HG03521 (cell line): ENCODE results near the gene JPH3.

Experiments
- ATAC-seq: cut with Tn5 transposase; IDR thresholded peaks from one replicate; pipeline ENCODE4 v1.9.1; 2021; ENCODE audit warnings: mild to moderate bottlenecking, moderate library complexity; ENCODE audit not compliant: unreplicated experiment

JPH3 gene

GRCh38 chr16:87598431-87598830 is 3.9 kb upstream of the JPH3 start:
- ATAC-seq, result no peak

DNA sequence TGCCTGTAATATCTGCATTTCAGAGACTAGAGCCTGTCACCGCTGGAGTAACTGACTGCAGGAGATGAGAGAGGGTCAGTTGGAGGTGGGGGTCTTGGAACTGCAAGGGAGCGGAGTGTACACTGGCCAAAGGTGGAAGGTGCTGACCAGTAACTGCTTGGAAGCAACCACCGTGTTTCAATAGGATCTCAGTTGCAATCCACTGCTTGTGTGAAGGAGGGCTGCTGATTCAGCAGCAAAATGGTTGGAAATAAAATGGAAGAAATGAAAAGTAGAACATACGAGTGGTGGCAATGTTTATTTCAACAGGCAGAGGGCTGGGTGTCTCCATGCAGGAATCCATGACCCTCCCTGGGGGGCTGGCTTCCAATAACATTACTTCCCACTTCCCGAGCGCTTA is 2.1 kb upstream of the JPH3 start:
- no peak for ATAC-seq

GRCh38 chr16:87601401-87601981 is 817 bp upstream of the JPH3 start:
- ATAC-seq, result no peak

GRCh38 chr16:87602821-87603683 is 744 bp downstream of the JPH3 start:
- ATAC-seq, result no peak

DNA sequence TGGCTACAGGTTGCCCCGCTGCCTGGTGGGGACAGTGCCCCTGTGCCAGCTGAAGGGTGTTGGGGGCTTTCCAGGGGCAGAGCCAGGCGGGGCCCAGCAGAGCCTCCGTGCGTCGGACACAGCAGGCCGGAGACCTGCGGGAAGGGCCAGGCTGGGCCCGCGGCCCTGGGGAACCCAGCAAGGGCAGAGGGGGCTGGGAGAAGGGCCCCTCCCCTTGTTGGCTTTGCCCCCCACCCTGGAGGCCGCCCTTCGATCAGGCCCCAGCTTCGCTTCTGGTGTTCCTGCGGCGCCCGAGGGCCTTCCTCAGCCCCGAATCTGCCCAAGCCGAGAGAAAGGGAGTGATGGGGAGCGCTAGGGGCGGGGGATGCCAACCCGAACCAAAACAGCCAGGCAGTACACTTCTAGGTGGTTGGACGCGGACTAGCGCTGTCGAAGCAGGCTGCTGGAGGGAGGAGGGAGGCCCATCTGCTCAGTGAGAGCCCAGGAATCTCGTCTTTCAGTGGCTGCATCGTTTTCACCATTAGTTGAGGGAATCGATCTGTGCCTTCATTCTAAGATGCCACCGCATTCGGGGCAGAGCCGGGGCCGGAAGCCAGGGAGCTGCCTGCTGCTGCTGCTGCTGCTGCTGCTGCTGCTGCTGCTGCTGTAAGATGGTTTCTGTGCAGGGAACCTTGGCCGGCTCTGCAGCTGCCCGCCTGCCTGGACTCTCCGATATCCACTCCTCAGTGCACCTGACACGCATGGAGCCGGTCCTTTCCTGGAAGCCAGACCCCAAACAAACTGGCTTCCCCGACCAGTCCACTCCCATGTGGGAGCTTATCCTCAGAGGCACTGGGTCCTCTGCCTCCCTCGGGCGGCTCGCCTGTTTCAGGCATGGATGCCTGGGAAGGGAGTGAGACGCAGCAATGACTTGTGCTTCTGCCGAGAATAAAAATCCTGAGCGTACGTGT is 1.7 kb downstream of the JPH3 start:
- ATAC-seq, result no peak

DNA sequence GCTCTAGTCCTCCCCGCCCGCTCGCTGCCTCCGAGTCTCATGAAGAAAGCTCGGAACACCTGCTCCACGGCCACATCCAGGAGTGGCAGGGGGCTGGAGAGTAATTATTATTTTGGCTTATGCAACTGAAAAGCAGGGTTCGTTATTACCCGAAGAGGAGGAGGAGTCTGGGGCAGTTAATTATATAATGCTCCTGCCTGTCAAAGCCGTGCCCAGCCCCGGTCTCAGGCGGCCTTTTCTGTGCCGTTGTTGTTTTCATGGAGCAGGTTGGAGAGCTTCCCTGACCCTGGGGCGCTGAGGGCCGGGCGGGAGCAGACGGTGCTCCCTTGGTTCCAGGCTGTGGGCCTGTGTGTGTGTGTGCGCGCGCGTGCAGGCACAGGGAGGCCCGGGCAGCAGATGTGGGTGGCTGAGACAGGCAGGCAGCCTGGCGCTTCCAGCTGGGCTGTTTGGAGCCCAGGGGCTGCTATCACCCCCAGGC is 2.4 kb downstream of the JPH3 start:
- no peak for ATAC-seq

DNA sequence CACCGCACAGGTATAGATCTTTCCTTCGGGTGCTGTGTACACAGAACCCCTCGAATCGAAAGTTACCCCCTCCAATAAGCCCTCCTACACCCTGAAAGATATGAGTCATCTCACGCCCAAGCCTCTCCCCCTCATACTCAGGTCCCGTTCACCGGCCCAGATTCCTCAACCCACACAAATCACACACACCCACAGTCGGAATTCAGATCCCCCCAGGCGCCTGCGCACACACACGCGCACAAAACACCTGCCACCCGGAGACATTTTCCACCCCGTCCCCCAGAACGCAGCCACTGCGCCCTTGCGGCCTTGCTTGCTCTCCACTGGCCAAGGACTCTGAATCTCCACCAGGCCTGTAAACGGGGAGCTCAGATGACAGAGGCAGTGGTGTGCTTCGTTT is 4.9 kb downstream of the JPH3 start:
- ATAC-seq, result no peak

DNA sequence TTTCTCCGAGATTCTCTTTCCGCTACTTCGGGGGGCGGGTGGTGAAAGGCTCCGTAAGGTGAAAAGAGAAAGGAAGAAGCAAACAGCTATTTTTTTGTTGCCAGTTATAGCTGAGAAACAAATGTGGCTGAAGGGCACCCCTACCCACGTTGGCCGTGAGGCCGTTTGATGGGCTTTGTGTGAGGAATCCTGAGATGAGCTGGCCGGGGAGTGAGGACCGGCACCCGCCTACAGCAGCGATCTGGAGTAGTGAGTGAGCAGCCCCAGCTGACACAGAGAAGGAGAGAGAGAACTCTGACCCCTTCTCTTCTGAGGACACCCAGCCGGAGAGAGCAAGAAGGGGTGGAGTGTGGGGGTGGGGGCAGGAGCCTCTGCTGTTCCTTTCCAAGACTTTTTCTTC is 5.6 kb downstream of the JPH3 start:
- no peak for ATAC-seq

GRCh38 chr16:87608400-87608985 is 6.2 kb downstream of the JPH3 start:
- ATAC-seq, result no peak

GRCh38 chr16:87610026-87610425 is 7.7 kb downstream of the JPH3 start:
- no peak for ATAC-seq

- ATAC-seq, result no peak
These were observed 9.1 kb downstream of the JPH3 start for GRCh38 chr16:87611456-87611855.

GRCh38 chr16:87613961-87614360 is 11.7 kb downstream of the JPH3 start:
- ATAC-seq, result no peak

DNA sequence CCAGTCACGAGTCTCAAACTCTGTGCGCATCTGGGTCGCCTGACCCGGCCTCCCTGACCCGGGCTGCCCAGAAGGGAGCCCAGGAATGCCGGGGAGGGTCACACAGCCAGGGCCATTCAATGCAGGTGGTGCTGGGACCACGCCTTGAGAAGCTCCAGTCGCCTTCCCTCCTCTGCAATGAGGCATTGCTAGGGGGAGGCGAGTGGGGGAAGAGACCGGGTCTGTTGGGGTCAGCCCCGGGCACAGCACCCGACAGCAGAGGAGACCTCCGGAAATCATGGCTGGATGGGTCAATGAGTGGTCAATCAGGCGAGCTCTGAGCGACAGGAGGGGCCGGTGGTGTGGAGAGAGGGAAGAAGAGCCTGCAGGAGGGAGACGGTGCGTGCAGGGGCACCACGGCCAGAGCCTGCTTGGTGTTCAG is 13.3 kb downstream of the JPH3 start:
- ATAC-seq, result no peak

DNA sequence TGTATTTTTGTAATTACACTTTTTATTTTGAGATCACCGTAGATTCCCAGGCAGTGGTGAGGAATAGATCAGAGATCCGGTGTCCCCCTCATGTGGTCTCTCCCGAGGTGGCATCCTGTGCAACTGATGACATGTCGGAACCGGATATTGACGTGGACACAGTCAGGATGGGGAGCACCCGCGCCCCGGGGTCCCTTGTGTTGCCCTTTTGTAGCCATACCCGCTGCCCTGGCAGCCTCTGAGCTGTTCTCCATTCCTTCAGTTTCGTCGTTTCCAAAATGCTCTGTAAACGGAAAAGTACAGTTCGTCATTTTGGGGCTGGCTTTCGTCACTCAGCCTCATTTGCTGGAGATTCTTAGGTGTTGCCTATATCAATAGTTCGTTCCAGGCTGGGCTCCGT is 14.2 kb downstream of the JPH3 start:
- ATAC-seq, result no peak

DNA sequence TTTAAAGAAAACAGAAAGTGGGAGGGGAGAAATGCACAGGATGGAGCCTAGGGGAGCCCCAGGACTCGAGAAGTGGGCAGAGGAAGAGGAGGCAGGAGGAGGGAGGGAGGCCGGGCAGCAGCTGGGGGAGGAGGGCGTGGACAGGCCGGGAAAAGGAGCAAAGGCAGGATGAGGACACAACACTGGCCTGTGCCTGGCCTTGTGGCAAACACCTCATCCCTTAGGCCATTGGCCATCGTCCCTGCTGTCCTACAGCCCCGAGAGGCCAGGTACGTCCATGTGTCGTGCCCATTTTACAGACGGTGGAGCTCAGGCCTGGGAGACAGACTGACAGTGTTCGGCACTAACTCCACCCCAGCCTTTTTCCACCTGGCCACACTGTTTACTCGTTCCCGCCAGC is 15.9 kb downstream of the JPH3 start:
- ATAC-seq, result no peak

DNA sequence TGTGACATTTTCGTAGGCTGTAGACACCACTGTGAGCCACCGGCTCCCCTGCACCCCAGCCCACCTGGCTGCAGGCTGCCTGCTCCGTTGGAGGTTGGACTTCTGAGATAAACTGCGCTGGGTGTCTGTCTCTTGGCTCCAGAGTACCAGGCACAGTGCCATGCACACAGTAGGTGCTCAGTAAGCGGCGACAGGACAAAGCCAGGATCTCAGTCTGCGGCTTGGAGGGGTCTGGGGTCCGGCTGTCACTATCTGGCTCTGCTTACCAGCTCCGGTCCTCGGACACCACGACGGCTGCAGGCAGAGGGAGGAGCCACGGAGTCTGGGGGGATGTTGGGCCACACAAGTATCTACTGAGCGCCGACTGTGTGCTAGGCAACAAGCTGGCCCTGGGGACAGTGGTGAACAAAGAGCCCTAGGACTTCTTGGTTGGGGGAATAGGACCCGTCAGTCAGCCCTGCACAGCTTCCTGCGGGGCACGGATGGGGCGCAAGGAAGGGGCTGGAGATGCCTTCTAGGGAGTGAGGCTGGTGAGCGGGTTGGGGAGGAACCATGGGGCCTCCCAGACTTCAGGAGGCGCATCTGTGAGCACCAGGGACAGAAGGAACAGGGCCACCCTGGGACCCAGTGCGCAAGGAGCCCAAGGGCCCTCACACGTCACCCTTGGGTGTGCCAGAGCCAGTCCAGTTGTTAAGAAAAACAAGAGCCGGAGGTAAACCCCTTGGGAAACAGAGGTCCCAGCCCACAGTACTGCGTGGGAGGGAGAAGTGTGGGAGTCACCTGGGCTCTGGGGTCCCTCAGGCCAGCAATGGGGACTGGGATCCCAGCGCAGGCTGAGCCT is 17.3 kb downstream of the JPH3 start:
- no peak for ATAC-seq

DNA sequence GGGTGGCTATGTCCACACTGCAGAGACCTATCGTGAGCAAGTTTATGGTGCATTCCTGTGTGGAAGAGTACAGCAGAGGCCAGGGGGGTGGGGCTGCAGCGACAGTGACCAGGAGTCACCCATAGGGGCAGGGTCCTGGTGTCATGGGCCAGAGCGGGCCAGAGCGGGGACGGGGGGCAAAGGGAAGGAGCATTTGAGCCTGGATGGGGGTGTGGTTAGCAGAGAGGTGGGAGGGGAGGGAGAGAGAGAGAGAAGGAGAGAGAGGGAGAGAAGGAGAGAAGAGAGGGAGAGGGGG is 17.8 kb downstream of the JPH3 start:
- ATAC-seq, result no peak

DNA sequence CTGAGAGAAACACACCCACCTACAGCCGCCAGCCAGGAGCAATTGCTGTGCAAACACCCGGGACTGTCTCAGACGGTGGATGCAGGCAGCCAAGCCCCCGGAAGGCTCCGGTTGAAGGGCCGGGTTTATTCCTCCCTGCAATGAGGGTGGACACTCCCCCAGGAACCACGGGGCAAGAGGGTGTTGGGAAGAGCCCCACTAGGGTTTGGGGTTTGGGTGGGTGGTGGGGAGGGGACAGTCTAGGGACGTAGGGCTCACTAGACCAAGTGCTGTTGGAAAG is 19.2 kb downstream of the JPH3 start:
- ATAC-seq, result no peak

DNA sequence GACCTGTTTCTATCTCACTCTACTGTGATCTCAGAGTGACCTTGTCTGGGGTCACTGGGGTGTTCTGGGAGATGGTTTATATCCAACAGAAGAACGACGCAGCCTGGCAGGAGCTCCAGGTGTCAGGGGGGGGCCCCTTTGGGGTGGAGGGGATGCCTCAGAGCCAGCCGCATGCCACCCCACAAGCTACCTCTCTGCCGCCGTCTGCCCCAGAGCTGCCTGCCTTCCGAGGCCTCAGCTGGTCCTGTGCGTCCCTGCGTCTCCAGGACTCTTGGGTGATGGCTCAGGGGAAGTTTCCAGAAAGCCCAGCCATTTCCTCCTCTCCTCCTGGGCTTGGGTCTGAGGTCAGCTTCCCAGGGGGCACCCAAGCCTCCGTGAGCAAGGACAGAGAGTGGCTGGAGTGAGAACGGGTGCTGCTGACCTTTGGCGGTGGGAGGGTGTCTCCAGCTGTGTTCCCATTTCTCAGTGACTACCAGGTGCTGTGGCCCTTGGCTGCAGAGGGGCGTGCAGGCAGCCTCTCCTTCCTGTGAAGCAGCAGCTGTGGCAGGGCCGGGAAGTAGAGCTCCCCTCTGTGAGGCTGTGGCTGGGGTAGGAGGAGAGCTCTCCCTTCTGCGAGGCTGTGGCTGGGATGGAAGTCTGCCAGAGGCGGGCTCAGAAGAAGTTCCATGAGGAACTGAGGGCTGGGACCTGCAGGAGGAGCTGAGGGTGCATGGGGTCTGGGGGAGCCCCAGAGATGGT is 19.8 kb downstream of the JPH3 start:
- no peak for ATAC-seq

- ATAC-seq, result no peak
These were observed 20.5 kb downstream of the JPH3 start for GRCh38 chr16:87622756-87623319.
